HG03095 (cell line): ENCODE results near the gene PLEKHA1.

Experiments used
- ATAC-seq: cut with Tn5 transposase; IDR thresholded peaks from one replicate; pipeline ENCODE4 v1.9.1; 2021; ENCODE audit warnings: moderate library complexity; ENCODE audit not compliant: unreplicated experiment

The PLEKHA1 gene

DNA sequence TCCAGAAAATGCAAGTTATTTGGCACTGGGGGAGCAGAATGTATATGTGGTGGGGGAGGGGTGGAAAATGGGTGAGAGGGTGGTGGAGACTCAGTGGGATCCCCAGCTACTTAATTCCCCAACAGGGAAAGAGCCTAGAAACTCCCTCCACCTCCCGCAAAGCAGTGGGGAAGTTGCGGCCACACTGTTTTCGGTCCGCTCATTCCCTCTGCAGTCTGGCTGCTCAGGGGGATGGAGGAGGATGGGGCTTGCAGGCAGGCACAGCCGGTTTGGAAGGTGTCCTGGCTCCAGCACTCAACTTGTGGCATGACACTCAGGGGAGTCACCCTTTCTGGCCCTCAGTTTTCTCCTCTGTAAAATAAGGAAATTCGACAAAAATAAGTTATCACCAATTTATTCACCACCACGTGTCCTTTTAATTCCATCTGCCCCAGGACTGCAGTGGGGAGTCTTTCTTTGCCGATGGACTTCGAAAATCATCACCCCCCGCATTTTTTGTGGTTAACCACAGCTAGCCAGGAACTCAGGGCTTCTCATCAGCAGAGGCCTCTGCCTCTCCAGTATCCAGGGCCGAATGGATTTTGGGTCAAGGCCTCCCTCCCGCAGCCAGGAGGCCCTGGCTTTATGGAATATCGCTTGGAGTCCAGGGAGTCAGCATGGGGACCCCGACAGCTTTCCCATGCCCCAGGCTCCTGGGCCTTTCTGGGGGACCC lies 85.2 kb downstream of the PLEKHA1 start:
- ATAC-seq: no peak

DNA sequence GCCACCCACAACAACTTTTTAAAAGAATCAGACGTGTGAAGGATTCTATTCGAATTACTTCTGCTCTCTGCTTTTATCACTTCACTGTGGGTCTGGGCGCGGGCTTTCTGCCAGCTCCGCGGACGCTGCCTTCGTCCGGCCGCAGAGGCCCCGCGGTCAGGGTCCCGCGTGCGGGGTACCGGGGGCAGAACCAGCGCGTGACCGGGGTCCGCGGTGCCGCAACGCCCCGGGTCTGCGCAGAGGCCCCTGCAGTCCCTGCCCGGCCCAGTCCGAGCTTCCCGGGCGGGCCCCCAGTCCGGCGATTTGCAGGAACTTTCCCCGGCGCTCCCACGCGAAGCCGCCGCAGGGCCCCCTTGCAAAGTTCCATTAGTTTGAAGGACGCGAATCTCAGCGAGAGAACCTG lies 86.4 kb downstream of the PLEKHA1 start:
- no peak for ATAC-seq

GRCh38 chr10:122461367-122461728 lies 86.8 kb downstream of the PLEKHA1 start, which contains the start of gene HTRA1:
TSS of gene HTRA1 (plus strand) at chr10:122461553. CDS start at chr10:122461653, 100 bp downstream.
- ATAC-seq: no peak

DNA sequence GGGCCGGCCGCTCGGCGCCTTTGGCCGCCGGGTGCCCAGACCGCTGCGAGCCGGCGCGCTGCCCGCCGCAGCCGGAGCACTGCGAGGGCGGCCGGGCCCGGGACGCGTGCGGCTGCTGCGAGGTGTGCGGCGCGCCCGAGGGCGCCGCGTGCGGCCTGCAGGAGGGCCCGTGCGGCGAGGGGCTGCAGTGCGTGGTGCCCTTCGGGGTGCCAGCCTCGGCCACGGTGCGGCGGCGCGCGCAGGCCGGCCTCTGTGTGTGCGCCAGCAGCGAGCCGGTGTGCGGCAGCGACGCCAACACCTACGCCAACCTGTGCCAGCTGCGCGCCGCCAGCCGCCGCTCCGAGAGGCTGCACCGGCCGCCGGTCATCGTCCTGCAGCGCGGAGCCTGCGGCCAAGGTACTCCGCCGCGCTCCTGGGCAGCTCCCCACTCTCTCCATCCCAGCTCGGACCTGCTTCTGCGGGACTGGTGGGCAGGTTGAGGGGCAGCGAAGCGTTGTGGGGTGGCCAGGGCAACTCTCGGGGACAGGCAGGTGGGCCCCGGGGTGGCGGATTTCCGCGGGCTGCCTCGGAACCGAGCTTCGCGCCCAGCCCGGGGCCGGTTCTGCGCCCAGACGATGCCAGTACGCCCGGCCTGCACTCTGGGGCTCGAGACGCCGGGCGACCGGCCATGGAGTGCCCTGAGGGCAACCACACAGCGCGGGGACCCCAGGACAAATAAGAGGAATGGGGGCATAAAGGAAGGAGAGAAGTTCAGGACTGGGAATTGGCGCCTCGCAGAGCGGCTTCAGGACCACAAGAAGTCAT lies 87.4 kb downstream of the PLEKHA1 start:
- ATAC-seq: no peak

DNA sequence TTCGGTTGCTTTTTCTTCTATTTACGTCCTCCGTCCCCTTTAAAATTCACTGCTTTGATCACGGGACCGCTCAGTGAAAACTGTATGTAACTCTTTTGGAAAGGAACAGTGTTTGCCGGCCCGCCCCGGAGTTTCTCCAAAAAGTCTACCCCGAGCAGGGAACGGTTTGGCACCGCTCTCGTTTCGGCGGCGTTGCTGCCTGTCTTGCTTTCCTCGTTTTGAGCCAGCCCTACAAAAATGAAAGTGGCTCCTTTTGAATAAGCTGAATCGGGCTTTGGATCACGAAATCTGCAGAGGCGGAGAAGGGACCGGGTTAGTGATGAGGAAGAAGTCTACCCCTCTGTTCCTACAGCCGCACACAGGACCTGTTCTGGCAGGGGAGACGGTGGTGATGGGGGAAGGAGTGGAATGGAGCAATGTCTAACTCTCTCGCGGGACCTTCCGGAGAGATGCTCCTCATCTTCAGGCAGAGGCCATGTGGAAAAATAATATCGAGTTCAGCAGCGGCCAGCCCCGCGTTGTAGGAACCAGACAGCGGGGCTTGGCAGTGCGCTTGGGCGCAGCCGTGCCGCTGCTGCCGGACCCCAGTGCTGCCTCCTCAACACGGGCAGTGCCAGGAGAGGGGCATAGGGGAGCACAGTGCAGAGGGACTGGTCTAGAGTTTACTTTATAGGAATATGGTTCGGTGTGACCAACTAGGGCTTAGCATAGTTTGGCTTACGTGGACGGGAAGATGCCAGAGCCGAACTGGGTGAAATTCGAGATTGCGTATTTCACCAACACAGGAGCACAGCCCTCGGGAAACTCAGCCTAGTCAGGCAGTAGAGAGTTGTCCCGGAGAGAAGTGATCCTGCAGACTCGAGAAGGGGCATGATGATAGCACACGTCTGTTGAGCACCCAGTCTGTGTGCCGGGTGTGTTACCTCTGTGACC lies 88.3 kb downstream of the PLEKHA1 start:
- no peak for ATAC-seq

DNA sequence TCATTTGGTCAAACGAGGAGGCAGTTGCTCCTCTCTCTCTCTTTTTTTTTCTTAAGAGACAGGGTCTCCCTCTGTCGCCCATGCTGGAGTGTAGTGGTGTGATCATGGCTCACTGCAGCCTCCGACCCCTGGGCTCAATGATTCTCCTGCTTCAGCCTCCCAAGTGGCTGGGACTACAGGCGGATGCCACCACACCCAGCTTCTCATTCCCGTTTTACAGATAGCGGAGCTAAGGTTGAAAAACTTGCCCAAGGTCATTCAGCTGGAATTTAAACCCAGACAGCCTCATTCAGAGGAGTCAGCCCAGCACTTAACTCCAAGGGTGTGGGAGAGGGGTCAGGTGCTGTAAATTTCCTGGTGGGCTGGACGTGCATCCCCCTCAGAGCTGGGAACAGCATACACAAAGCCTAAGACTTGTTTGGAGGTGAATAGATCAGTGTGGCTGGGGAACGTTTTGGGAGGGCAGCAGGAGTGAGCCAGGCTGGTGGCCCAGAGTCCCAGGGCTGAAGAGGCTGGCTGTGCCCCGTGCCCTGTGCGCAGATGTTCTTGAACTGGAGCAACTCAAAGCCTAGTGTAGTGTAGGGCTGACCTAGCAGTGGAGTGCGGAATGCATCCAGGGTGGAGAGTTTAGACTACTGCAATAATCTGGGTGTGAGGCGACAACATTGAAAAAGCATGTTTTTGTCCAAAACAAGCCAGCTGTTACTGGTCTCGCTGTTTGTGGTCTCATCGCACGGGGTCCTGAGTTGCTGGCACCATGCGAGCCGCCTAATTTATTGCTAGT lies 89.2 kb downstream of the PLEKHA1 start:
- no peak for ATAC-seq

- ATAC-seq: no peak
Observed at GRCh38 chr10:122464250-122464510, 89.7 kb downstream of the PLEKHA1 start.

GRCh38 chr10:122464586-122464985 lies 90.1 kb downstream of the PLEKHA1 start:
- ATAC-seq: no peak

- ATAC-seq: no peak
Observed at GRCh38 chr10:122465401-122466040, 91.0 kb downstream of the PLEKHA1 start.

GRCh38 chr10:122466951-122467381 lies 92.5 kb downstream of the PLEKHA1 start:
- no peak for ATAC-seq

DNA sequence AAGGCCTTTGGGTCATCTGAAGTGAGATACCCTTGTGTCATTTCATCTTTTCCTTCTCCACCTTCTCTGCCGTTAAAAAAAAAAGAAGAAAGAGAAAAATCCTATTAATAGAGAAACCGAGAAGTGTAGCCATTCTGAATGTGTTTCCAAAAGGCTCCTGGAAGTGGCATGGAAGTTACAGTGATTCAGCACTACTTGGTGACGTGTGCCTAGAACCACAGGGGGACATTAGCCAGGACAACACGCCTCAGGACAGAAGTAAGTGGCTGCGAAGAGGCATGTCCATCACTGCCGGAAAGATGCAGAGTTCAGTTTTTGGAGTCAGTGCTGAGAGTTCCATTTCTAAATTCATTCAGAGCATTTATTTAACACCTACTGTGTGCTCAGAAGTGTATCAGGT lies 93.2 kb downstream of the PLEKHA1 start:
- no peak for ATAC-seq

GRCh38 chr10:122468307-122468925 lies 93.9 kb downstream of the PLEKHA1 start:
- ATAC-seq: no peak

- ATAC-seq: no peak
Observed at GRCh38 chr10:122468926-122469781, 94.6 kb downstream of the PLEKHA1 start.

GRCh38 chr10:122469848-122470247 lies 95.3 kb downstream of the PLEKHA1 start:
- ATAC-seq: no peak

DNA sequence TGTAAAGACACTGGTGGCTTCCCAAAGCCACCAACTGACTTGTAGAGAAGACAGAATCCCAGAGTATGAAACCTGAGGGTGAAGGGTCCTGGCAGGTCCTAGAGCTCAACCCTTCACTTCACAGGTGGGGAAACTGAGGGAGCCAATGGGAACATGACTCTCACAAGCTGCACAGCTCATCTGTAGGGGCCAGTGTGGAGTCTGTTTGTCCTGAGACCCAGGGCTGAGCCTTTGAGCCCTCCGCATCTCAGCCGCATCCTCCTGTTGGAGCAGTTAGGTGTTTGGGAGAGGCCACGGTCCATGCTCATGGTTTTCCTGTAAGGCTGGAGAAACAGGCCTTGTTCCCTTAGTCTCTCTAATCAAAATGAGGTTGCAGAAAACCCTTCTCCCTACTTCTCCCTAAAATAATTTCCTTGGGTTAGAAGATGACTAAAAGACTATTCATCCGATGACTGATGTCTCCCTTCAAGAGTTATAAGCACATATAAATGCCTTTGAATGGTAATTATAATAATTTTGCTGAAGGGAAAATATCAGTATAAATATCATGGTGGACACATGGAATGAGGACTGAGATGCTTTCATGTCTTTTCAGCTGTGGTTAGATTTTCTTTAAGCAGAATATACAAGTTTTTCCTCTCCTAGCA lies 97.1 kb downstream of the PLEKHA1 start:
- no peak for ATAC-seq

DNA sequence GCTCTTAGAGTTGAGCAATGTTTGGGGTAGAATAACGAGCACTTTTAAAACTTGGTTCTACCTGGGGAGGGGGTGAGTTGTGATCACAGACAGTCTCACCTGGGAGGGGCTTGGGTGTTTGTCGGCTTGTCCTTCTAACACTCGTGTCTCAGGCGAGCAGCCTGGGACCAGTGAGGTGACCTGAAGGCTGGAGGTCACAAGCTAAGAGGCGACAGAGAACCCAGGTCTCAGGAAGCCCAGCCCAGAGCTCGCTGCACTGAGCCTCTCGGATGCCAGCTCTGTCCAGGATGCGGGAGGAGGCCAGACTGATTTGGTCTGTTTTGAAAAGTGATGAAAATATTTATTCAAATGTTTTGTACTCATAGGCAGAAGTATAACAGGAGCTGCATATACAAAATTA lies 98.6 kb downstream of the PLEKHA1 start:
- no peak for ATAC-seq

- no peak for ATAC-seq
Observed at GRCh38 chr10:122474131-122474818, 99.8 kb downstream of the PLEKHA1 start.

GRCh38 chr10:122475100-122475499 lies 100.6 kb downstream of the PLEKHA1 start:
- ATAC-seq: no peak
